HG03103 (cell line): ENCODE measurements around the gene PPP1R9B.

ENCODE experiments used
- ATAC-seq: cut with Tn5 transposase; IDR thresholded peaks from one replicate; pipeline ENCODE4 v1.9.1; 2021; ENCODE audit warnings: low read depth; ENCODE audit not compliant: unreplicated experiment

The PPP1R9B gene, protein sequence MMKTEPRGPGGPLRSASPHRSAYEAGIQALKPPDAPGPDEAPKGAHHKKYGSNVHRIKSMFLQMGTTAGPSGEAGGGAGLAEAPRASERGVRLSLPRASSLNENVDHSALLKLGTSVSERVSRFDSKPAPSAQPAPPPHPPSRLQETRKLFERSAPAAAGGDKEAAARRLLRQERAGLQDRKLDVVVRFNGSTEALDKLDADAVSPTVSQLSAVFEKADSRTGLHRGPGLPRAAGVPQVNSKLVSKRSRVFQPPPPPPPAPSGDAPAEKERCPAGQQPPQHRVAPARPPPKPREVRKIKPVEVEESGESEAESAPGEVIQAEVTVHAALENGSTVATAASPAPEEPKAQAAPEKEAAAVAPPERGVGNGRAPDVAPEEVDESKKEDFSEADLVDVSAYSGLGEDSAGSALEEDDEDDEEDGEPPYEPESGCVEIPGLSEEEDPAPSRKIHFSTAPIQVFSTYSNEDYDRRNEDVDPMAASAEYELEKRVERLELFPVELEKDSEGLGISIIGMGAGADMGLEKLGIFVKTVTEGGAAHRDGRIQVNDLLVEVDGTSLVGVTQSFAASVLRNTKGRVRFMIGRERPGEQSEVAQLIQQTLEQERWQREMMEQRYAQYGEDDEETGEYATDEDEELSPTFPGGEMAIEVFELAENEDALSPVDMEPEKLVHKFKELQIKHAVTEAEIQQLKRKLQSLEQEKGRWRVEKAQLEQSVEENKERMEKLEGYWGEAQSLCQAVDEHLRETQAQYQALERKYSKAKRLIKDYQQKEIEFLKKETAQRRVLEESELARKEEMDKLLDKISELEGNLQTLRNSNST

DNA sequence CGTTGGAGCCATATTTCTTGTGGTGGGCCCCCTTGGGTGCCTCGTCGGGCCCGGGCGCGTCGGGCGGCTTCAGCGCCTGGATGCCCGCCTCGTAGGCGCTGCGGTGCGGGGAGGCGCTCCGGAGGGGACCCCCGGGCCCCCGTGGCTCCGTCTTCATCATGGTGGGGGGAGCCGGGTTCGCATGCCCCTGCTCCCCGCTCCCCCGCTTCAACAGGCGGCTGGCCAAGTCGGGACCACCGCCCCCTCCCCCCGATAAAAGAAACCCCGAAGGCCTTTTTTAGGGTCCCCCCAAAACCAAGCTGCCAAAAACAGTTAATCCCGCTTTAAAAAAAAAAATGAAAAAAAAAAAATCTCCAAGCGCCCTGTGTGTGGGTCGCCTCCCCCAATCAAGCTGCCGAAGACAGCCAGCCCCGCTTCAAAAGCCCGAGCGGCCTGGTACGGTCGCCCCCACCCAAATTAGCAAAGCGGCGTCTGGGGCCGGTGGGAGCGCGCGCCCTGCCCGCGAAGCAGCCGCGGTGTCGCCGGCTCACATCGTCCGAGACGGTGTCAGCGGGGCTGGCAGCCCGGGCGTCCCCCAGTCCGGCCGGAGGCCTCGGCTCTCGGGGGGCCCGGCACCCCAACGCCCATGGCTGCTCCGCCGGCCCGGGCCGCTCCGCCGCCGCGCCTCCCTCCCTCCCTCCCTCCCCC, at the start of gene PPP1R9B:
TSS of gene PPP1R9B (minus strand) at position 324 of the 687 bp plus-strand sequence. CDS start at position 160, 164 bp downstream.
- ATAC-seq, result no peak

GRCh38 chr17:50199803-50200456, 49.5 kb upstream of the PPP1R9B start:
- ATAC-seq, result no peak

DNA sequence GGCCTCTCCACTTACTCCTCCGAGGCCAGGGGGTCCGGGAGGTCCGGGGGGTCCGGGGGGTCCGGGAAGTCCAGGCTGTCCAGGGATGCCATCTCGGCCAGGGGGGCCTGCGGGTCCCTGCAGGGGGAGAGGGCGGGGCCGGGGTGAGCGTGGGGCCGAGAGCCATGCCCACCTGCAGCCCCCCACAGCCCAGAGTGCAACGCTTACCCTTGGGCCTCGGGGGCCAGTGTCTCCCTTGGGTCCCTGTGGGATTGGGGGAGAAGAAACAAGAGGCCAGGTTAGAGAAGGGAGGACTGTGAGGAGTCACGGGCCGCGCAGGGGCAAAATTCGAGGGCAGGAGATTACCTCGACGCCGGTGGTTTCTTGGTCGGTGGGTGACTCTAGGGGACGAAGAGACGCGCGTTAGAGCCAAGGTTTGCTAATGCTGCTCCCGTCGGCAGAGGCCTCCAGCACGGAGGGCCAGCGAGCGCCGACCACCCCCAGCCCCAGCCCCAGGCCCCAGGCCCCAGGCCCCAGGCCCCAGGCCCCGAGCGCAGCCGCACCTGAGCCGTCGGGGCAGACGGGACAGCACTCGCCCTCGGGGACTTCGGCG, 48.8 kb upstream of the PPP1R9B start:
- ATAC-seq, result no peak

DNA sequence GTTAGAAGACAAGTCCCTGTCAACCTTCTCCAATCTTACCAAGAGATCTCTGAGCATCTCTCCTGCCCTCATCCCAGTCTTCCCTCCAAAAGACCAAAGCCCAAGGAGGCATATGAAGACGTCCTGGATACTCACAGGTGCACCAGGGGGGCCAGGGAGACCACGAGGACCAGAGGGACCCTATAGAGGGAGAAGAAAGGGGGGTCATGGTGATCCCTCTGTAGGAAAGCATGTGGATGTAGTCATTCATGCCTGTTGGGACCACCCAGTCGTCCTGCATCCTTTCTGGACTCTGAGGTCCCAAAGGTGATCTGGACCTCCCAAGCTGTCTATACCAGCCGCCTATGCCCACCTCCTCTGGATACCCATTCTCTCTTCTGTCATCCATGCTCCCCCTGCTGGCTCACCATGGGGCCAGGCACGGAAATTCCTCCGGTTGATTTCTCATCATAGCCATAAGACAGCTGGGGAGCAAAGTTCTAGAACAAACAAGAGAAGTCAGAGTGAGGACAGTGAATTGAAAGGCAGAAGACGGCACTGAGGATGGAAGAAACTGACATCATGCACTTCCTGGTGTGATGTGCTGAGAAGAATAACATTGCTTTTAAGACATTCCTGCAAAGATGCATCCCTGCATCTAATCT, 47.7 kb upstream of the PPP1R9B start:
- ATAC-seq, result no peak

DNA sequence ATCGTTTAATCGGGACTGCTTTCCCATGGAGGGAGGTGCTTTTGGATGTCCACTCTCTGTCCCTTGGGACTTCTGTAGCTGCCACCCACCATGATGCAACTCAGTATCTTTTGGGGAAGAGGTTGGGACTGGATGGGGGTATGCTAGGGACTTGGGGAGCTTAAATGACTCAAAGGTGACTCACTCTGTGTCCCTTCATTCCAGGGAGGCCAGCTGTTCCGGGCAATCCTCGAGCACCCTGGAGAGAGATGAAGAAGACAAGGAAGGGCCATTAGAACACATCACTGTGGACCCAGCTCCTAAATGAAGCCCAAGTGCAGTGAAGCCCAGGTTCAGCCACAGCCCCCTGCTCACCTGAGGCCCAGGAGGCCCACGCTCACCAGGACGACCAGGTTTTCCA, 46.3 kb upstream of the PPP1R9B start:
- no peak for ATAC-seq

DNA sequence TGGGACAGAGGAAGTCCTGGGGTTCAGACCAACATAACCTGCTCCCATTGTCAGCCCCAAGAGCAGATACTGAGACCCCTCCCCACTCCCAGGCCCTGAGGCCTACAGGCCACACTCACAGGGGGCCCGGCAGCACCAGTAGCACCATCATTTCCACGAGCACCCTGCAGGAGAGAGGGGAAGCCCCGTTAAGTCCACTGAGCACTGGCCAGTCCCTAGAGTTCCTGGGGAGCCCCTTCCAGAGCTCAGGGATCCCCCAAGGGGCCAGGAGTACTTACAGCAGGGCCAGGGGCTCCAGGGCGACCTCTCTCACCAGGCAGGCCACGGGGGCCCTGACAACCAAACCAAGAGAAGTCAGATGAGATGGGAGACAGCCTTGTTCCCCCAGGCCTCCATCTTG, 45.6 kb upstream of the PPP1R9B start:
- no peak for ATAC-seq

DNA sequence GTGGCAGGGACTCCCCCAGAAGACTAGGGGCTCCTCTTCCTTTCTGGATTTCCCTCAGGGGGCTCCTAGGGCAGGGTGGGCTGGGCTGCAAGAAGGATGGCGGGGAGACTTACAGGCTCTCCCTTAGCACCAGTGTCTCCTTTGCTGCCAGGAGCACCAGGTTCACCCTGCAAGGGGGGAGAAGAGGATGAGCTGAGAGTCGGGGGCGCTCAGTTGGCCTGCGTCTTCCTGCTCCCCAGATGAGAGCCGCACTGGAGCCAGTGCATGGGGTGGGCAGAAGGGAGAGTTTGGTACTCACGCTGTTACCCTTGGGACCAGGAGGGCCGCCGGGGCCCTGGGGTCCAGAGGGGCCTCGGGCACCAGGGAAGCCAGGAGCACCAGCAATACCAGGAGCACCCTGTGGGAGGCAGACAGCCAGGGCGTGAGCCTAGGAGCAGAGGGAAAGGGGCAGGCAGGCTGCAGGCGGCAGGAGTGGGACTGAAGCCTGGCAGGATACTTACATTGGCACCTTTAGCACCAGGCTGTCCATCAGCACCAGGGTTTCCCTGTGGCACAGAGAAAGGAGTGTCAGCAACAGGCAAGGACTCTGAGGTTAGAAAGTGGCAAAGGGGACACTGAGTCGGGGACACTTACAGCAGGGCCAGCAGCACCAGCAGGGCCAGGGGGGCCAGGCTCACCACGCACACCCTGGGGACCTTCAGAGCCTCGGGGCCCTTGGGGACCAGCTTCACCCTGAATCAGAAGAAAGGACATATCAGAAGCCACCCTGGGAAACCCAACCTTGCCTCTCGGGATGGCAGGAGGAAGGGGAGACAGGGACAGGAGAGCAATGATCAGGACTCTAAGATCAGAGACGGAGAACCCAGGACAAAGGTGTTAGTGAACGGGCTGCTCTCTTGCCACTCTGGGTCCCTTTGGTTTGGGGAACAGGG, 44.7 kb upstream of the PPP1R9B start:
- no peak for ATAC-seq

DNA sequence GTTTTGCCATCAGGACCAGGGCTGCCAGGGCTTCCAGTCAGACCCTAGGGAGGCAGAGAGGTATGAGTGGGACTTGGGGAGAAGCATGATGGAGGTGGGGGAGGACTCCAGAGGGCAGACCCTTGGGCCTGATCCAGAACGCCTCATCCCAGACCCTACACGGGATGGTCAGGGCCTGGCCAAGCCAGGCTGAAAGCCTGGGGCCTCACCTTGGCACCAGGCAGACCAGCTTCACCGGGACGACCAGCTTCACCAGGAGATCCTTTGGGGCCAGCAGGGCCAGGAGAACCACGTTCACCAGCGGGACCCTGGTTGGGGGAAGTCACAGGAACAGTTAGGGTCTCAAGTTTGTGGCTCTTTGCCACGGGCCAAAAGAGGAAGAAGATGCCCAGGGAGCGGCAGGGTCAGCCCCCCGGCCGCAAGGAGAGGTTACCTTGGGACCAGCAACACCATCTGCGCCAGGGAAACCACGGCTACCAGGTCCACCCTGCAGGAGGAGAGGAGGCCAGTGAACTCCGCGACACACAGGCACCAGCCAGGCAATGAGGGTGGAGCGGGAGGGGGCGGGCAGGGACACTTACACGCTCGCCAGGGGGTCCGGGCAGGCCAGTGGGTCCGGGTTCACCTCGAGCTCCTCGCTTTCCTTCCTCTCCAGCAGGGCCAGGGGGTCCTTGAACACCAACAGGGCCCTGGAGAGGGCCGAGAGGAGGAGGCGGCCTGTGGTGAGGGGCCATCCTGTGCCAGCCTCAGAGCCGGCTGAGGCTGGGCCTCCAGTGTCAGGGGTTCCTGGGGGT, 43.9 kb upstream of the PPP1R9B start:
- no peak for ATAC-seq

DNA sequence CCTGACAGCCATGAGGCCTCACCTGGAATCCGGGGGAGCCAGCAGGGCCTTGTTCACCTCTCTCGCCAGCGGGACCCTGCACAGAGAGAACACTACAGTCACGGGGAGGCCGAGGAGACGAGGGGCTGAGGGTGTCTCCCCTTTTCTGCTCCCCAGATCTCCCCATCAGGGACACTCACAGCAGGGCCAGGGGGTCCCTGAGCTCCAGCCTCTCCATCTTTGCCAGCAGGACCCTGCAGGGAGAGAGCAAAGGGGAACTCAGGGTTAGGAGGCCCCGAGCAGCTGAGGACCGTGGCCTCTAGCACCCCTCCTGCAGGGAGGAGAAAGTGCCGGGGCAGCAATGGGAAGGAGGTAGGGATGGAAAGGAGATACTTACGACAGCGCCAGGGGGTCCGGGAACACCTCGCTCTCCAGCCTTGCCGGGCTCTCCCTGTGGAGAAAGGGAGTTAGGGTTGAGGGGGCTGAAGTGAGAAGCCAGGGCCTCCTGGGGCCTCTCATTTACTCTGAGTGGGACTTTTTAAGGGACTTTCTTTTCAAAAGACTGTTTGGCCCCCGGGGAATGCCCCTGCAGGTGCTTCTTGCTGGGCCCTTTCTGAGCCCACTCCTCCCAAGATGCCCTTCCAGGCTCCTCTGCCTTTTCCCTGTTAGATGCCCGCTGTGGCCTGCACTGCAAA, 42.3 kb upstream of the PPP1R9B start:
- no peak for ATAC-seq

GRCh38 chr17:50192144-50192617, 41.7 kb upstream of the PPP1R9B start:
- no peak for ATAC-seq

DNA sequence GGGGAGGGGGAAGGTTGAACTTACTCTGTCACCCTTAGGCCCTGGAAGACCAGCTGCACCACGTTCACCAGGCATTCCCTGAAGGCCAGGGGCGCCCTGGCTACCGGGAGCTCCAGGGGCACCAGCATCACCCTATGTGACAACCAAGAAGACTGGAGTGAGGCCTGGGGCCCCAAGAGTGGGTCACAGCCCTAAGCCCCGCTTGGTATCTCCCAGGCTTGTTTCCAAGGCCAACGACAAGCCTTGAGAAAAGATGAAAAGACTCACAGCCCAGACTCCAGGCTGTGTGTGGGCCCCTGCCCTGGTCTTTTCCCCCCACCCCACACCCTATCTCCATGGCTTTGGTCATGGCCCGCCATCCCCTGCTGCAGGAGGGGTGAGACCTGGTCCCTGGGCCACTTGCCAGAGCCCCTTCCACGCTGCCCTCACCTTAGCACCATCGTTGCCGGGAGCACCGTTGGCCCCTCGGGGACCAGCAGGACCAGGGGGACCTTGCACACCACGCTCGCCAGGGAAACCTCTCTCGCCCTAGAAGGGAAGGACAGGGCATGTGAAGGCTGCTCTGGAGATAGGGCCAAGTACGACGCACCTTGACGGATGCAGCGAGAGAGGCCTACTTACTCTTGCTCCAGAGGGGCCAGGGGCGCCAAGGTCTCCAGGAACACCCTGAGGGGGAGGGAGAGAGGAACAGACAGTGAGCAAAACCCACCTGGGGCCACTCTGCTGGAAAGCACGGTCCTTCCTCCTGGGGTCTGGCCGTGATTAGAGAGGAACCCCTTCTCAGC, 41.1 kb upstream of the PPP1R9B start:
- ATAC-seq, result no peak

DNA sequence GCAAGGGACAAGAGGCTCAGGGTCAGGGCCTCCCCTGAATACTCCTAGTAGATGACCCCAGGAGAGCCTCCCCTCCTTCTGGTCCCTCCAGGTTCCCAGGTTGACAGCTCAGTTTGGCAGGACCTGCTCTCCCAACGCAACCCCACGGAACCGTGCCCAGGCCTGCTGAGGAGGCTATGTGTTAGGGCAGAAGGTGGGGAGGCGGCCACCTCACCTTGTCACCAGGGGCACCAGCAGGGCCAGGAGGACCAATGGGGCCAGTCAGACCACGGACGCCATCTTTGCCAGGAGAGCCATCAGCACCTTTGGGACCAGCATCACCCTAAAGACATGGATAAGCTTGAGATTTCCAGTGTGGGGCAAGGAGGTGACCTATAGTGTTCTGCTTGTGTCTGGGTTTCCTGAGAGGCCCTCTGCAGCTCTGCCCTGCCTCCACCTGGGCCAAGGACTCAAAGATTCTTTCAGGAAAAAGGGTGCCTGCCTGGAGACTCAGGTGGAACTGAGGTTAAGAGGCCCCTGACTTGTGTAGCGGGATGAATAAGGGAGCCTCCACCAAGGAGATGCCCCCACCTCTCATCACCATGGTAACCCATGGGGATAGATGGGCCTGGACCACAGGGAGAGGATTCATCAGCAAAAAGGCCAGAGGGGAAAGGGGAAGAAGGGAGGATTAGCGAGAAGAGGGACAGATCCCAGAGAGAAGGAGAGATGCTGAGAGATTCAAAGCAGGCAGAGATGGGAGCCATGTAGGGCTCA, 40.3 kb upstream of the PPP1R9B start:
- ATAC-seq, result no peak

DNA sequence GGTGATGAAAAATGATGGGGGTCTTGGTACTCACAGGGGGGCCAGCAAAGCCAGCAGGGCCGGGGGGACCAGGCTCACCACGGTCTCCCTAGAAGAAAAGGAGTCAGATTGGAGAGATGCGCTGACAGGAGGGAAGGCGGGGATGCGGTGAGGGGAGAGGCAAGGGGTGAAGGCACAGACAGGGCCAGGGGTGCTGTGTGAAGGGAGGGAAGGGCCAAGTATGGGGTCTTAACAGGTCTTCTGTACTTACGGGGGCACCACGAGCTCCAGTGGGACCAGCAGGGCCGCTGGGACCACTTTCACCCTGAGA, 39.8 kb upstream of the PPP1R9B start:
- no peak for ATAC-seq

GRCh38 chr17:50189550-50190292, 39.2 kb upstream of the PPP1R9B start:
- no peak for ATAC-seq

- no peak for ATAC-seq
These were observed 38.6 kb upstream of the PPP1R9B start for GRCh38 chr17:50188921-50189549.
